IPS-15b (cell line): ENCODE measurements around the gene SKI.

Experiments
- H3K27me3 ChIP-seq: one replicate; pipeline ENCODE4 v1.6.1; 2013; ENCODE audit warnings: low read length; ENCODE audit not compliant: control insufficient read depth, insufficient read depth
- H3K36me3 ChIP-seq: one replicate; pipeline ENCODE4 v1.6.1; 2013; ENCODE audit warnings: low read length; ENCODE audit not compliant: control insufficient read depth, insufficient read depth
- H3K4me1 ChIP-seq: one replicate; pipeline ENCODE4 v1.6.1; 2013; ENCODE audit warnings: mild to moderate bottlenecking, low read length; ENCODE audit not compliant: control insufficient read depth, insufficient read depth
- H3K4me3 ChIP-seq: one replicate; pipeline ENCODE4 v1.5.1; 2013; ENCODE audit warnings: low read depth, low read length
- H3K9ac ChIP-seq: one replicate; pipeline ENCODE4 v1.6.1; 2013; ENCODE audit warnings: low read depth, mild to moderate bottlenecking, low read length
- H3K9me3 ChIP-seq: one replicate; pipeline ENCODE4 v1.6.1; 2013; ENCODE audit warnings: mild to moderate bottlenecking, low read length; ENCODE audit not compliant: control insufficient read depth, insufficient read depth

The SKI gene

GRCh38 chr1:2248127-2248826 lies 20.2 kb downstream of the SKI start:
- H3K4me3 ChIP-seq = peak overlapping the region; percentile 30
- H3K9ac ChIP-seq = peak overlapping the region; percentile 50
- H3K9me3 ChIP-seq = no peaks in the 10 kb centered on the region
- no peaks in the 10 kb centered on the region for H3K36me3 ChIP-seq
- no peaks in the 10 kb centered on the region for H3K27me3 ChIP-seq
- peaks cover 21% of the 10 kb centered on the region for H3K4me1 ChIP-seq

GRCh38 chr1:2248854-2249558 lies 20.9 kb downstream of the SKI start:
- Histone ChIP-seq H3K27me3 (no peaks in the 10 kb centered on the region), H3K4me1 (peaks cover 21% of the 10 kb centered on the region), H3K9ac (peak overlapping the region; percentile 65), H3K4me3 (no peak overlapping the region), H3K9me3 (no peaks in the 10 kb centered on the region), H3K36me3 (no peaks in the 10 kb centered on the region)

GRCh38 chr1:2249559-2249906 lies 21.4 kb downstream of the SKI start:
- no peaks in the 10 kb centered on the region for H3K36me3 ChIP-seq
- H3K4me1 ChIP-seq = peaks cover 21% of the 10 kb centered on the region
- no peak overlapping the region for H3K4me3 ChIP-seq
- peak overlapping the region; percentile 65 for H3K9ac ChIP-seq
- no peaks in the 10 kb centered on the region for H3K27me3 ChIP-seq
- H3K9me3 ChIP-seq = no peaks in the 10 kb centered on the region

GRCh38 chr1:2250721-2251281 lies 22.7 kb downstream of the SKI start:
- H3K9me3 ChIP-seq = no peaks in the 10 kb centered on the region
- no peaks in the 10 kb centered on the region for H3K27me3 ChIP-seq
- no peak overlapping the region for H3K4me3 ChIP-seq
- peaks cover 21% of the 10 kb centered on the region for H3K4me1 ChIP-seq
- H3K9ac ChIP-seq = no peak overlapping the region
- peaks cover 6% of the 10 kb centered on the region for H3K36me3 ChIP-seq

GRCh38 chr1:2251363-2251762 lies 23.2 kb downstream of the SKI start:
- peaks cover 6% of the 10 kb centered on the region for H3K36me3 ChIP-seq

GRCh38 chr1:2251786-2252185 lies 23.7 kb downstream of the SKI start:
- H3K27me3 ChIP-seq = no peaks in the 10 kb centered on the region
- no peaks in the 10 kb centered on the region for H3K9me3 ChIP-seq
- peaks cover 18% of the 10 kb centered on the region for H3K4me1 ChIP-seq
- H3K36me3 ChIP-seq = peaks cover 6% of the 10 kb centered on the region
- no peak overlapping the region for H3K9ac ChIP-seq
- no peak overlapping the region for H3K4me3 ChIP-seq

More at GRCh38 chr1:2251363-2251762, 23.2 kb downstream of the SKI start:
- Histone ChIP-seq H3K9ac (no peak overlapping the region), H3K4me3 (no peak overlapping the region), H3K4me1 (peaks cover 18% of the 10 kb centered on the region), H3K27me3 (no peaks in the 10 kb centered on the region), H3K9me3 (no peaks in the 10 kb centered on the region)

GRCh38 chr1:2252423-2252822 lies 24.3 kb downstream of the SKI start:
- Histone ChIP-seq H3K36me3 (peaks cover 6% of the 10 kb centered on the region), H3K27me3 (no peaks in the 10 kb centered on the region), H3K9me3 (no peaks in the 10 kb centered on the region), H3K4me3 (no peak overlapping the region), H3K9ac (peak overlapping the region; percentile 26), H3K4me1 (peaks cover 15% of the 10 kb centered on the region)

GRCh38 chr1:2253036-2253796 lies 25.1 kb downstream of the SKI start:
- no peaks in the 10 kb centered on the region for H3K9me3 ChIP-seq
- H3K9ac ChIP-seq = no peak overlapping the region
- H3K27me3 ChIP-seq = no peaks in the 10 kb centered on the region
- peaks cover 11% of the 10 kb centered on the region for H3K4me1 ChIP-seq
- H3K36me3 ChIP-seq = peaks cover 6% of the 10 kb centered on the region
- no peak overlapping the region for H3K4me3 ChIP-seq

GRCh38 chr1:2253797-2254480 lies 25.8 kb downstream of the SKI start:
- H3K27me3 ChIP-seq = no peaks in the 10 kb centered on the region
- peaks cover 6% of the 10 kb centered on the region for H3K36me3 ChIP-seq
- H3K9me3 ChIP-seq = no peaks in the 10 kb centered on the region
- H3K9ac ChIP-seq = no peak overlapping the region
- peaks cover 6% of the 10 kb centered on the region for H3K4me1 ChIP-seq
- no peak overlapping the region for H3K4me3 ChIP-seq

GRCh38 chr1:2255047-2255419 lies 26.9 kb downstream of the SKI start:
- Histone ChIP-seq H3K36me3 (peaks cover 6% of the 10 kb centered on the region), H3K27me3 (no peaks in the 10 kb centered on the region), H3K4me1 (no peaks in the 10 kb centered on the region), H3K4me3 (no peak overlapping the region), H3K9ac (no peak overlapping the region), H3K9me3 (no peaks in the 10 kb centered on the region)
